GM19463 (cell line): ENCODE data around the gene VARS1.
"Not testable (repeated sequence)": the region's sequence is repeated elsewhere in the genome, so short reads cannot be mapped to it uniquely, and the experiment has no call there.

Experiments
- ATAC-seq: cut with Tn5 transposase; IDR thresholded peaks from one replicate; pipeline ENCODE4 v1.9.1; 2021; ENCODE audit warnings: mild to moderate bottlenecking, moderate library complexity; ENCODE audit not compliant: unreplicated experiment

VARS1 gene

GRCh38 chr6:31795616-31796298, at the start of gene VARS1:
TSS of gene VARS1 (minus strand) at chr6:31795752. CDS start at chr6:31795217, 535 bp downstream.
- ATAC-seq, result peak; percentile 89

DNA sequence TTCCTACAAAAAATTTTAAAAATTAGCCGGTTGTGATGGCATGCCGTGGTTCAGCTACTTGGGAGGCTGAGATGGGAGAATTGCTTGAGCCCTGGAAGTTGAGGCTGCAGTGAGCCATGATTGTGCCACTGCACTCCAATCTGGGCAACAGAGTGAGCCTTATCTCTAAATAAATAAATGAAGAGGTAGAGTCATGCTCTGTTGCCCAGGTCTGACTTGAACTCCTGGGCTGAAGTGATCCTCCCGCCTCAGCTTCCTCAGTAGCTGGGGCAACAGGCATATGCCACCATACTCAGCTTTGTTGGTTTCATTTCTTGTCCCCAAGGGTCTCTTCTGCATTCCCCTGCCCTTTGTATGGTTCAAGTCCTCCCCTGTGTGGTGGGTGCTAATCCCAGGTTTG, 49.0 kb upstream of the VARS1 start:
- no peak for ATAC-seq

DNA sequence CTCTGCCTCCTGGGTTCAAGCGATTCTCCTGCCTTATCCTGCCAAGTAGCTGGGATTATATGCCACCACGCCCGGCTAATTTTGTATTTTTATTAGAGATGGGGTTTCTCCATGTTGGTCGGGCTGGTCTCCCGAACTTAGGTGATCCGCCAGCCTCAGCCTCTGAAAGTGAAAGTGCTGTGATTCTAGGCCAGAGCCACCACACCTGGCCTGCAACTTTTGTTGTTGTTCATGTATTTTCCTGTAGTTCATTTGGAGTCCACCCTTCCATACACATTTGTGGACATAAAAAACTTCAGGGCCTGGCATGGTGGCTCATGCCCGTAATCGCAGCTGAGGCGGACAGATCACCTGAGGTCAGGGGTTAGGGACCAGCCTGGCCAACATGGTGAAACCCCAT, 46.5 kb upstream of the VARS1 start:
- ATAC-seq, result no peak

- ATAC-seq, result not testable (repeated sequence)
Observed at GRCh38 chr6:31839779-31840126, 44.2 kb upstream of the VARS1 start.

DNA sequence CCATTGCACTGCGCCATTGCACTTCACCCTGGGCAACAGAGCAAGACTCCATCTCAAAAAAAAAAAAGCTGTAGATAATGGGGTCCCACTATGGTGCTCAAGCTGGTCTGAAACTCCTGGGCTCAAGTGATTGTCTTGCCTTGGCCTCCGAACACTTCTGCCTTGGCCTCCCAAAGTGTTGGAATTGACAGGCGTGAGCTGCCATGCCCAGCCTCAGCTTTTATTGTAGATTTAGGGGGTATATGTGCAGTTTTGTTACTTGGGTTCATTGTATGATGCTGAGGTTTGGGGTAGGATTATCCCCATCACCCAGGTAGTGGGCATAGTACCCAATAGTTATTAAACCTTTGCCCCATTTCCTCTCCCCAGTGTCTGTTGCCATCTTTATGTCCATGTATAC, 43.4 kb upstream of the VARS1 start:
- no peak for ATAC-seq

DNA sequence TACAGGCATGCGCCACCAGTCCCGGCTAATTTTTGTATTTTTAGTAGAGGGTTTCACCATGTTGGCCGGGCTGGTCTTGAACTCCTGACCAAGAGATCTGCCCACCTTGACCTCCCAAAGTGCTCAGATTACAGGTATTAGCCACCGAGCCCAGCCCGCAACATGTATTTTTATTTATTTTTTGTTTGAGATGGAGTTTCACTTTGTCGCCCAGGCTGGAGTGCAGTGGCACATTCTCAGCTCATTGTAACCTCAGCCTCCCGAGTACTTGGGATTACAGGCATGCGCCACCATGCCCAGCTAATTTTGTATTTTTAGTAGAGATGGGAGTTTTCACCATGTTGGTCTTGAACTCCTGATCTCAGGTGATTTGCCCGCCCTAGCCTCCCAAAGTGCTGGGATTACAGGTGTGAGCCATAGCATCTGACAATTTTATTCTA, 42.6 kb upstream of the VARS1 start:
- ATAC-seq, result not testable (repeated sequence)

DNA sequence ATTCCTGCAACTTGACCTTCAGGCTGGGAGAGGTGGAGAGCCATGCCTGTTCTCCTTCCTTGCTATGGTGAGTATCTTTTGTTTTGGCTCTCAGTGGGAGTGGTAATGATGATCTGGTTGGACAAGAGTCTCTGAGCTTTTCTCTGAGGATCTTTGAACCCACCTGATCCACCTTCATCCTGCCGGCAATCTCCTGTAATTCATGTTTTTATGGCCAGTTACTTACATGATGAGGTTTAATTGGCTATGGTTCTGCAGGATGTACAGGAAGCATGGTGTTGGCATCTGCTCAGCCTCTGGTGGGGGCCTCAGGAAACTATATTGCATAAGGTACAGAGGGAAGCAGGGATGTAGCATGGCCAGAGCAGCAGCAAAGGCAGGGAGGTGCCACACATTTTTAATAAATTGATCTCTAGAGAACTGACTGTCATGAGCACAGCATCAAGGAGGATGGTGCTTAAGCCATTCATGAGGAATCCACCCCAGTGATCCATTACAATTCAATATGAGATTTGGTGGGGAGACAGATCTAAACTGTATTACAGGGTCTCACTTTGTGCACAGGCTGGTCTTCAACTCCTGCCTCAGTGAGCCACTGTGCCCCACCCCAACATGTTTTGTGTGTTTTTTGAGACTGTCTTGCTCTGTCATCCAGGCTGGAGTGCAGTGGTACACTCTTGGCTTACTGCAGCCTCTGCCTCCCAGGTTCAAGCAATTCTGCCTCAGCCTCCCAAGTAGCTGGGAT, 42.0 kb upstream of the VARS1 start:
- ATAC-seq, result no peak

DNA sequence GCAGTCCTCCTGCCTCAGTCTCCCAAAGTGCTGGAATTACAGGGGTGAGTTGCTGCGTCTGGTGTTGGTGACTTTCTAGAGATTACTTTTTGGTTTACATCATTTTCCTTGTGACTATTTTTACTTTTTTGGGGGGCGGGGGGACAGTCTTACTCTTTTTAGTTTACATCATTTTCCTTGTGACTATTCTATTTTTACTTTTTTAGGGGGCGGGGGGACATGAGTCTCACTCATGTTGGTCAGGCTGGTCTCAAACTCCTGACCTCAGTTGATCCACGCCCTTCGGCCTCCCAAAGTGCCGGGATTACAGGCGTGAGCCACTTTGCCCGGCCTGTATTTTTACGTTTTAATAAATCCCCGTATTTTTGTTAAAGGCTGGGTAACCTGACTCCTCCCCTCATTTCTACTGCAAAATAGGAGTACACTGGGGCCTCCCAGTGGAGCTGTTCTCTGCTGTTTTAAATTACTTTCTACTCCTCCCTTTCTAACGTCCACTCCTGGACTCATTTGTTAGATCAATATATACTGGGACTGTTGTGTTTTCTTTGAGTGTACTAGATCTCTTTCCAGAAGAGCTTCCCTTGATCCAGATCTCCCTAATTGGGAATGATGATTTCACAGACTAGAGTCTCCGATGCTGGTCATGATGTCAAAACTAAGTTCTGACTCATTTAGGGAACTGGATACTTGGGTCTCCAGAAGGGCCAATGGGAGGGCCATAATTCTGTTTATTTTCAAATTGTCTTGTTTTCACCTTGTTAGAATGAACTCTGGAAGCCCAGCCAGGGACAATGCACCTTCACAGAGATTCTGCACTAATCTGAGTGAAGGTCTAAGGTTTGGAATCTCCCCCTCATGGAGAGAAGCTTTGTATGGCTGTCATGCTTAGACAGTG, 41.2 kb upstream of the VARS1 start:
- ATAC-seq, result no peak

DNA sequence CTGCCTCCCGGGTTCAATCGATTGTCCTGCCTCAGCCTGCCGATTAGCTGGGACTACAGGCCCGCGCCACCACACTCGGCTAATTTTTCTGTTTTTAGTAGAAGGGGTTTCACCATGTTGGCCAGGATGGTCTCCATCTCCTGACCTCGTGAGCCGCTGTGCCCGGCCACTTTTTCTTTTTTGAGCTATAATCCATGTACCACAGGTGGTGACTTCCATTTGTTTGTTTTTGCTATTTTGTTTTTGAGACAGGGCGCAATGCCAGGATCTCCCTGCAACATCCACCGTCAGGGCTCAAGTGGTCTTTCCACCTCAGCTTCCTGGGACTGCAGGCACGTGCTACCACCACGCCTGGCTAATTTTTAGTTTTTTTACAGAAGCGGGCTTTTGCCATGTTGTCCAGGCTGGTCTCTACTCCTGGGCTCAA, 40.5 kb upstream of the VARS1 start:
- ATAC-seq, result no peak

GRCh38 chr6:31834367-31835250, 39.1 kb upstream of the VARS1 start:
- peak; percentile 65 for ATAC-seq

DNA sequence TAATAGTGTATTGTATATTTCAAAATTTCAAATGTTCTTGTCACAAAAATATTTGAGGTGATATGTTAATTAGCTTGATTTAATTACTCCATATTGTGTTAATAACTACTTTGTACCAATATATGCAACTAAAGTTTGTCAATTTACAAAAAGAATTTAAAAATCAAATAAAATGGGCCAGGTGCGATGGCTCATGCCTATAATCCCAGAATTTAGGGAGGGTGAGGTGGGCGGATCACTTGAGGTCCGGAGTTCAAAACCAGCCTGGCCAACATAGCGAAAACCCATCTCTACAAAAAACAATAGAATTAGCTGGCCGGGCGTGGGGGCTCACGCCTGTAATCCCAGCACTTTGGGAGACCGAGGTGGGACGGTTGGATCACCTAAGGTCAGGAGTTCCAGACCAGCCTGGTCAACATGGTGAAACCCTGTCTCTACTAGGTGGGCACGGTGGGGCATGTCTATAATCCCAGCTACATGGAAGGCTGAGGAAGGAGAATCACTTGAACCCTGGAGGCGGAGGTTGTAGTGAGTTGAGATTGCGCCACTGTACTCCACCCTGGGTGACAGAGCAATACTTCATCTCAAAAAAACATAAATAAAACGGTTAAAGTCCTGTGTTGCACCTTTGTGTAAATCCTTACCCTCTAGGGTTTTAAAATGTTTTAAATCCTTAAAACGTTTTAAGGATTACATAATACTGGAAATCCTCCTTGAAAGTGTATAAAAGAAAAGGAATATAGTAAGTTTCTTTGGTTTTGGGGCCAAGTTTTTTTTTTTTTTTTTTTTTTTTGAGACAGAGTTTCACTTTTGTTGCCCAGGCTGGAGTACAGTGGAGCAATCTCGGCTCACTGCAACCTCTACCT, 36.0 kb upstream of the VARS1 start:
- no peak for ATAC-seq

DNA sequence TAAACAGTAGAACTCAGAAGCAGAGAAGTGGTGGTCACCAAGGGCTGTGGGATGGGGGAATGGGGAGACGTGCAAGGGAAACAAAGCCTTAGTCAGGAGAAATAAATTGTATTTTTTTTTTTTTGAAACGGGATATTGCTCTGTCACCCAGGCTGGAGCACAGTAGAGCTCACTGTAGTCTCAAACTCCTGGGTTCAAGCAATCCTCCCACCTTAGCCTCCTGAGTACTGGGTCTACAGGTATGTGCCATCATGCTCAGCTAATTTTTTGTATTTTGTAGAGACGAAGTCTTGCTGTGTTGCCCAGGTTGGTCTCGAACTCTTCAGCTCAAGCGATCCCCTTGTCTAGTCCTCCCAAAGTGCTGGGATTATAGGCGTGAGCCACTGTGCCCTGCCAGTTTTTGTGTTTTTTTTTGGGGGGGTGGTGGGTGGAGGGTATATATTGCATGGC, 35.4 kb upstream of the VARS1 start:
- no peak for ATAC-seq

GRCh38 chr6:31829633-31830283, 34.2 kb upstream of the VARS1 start:
- ATAC-seq, result no peak

GRCh38 chr6:31827286-31828079, 31.9 kb upstream of the VARS1 start, which contains the start of gene HSPA1B:
TSS of gene HSPA1B (plus strand) at chr6:31827738. CDS start at chr6:31827951, 213 bp downstream.
- ATAC-seq, result peak; percentile 64

DNA sequence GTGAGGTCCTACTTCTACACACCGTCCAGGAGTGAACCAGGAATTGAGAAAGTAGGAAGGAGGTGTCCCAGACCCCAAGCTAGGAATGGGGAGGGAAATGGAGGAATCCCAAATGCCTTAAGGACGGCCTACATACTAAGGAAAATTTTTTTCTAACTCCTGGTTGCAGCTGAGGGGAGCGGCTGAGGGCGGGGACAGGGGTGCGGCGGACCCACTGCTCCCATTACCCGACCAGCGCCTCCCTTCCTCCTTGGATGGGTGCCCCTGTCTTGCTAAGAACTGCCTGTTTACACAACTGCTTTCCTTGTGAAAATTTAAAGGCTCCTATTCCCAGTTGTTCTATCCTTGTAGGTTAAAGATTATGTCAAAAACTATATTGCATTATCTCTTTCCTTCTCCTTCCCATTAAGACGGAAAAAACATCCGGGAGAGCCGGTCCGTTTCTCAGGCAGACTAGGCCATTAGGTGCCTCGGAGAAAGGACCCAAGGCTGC, 31.3 kb upstream of the VARS1 start:
- peak; percentile 19 for ATAC-seq

DNA sequence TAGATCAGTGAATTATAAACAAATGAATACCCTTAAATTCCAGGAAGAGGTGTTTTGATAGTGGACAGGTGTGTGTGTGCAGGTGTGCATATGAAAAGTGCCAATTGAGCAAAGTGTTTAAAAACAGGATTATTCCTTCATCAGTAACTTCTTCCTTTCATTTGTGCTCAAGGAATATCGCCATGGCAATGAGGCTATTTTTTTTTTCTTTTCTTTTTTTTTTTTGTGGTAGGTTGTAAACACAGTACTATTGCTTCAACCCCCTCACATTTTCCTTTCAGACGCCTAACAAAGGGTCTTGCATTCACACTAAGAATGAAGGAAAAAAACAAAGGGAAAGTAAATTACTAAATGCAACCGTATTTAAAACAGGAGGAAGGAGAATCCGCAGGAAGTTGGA, 30.0 kb upstream of the VARS1 start:
- ATAC-seq, result no peak

GRCh38 chr6:31823592-31824196, 28.1 kb upstream of the VARS1 start:
- ATAC-seq, result not testable (repeated sequence)
